Measurements from ENCODE around the gene ZC3H8.
"Not testable (repeated sequence)": the region's sequence is repeated elsewhere in the genome, so short reads cannot be mapped to it uniquely, and the experiment has no call there.

ZC3H8 gene

GRCh38 chr2:112254466-112255240 lies at the start of gene ZC3H8:
TSS of gene ZC3H8 (minus strand) at chr2:112255042. CDS start at chr2:112254981, 61 bp downstream.
- DNase-seq (ENCODE audit: low read depth in 2 of 2): peak; percentile 92 to 94

GRCh38 chr2:112304298-112304941 lies 49.6 kb upstream of the ZC3H8 start:
- no peak for DNase-seq (ENCODE audit: low read depth in 2 of 2)

- no peak for DNase-seq (ENCODE audit: low read depth in 2 of 2)
Measured at GRCh38 chr2:112301973-112302372, 47.1 kb upstream of the ZC3H8 start.

GRCh38 chr2:112301171-112301584 lies 46.3 kb upstream of the ZC3H8 start:
- no peak for DNase-seq (ENCODE audit: low read depth in 2 of 2)

- DNase-seq (ENCODE audit: low read depth in 2 of 2): no peak
Measured at GRCh38 chr2:112296407-112296806, 41.6 kb upstream of the ZC3H8 start.

- DNase-seq (ENCODE audit: low read depth in 2 of 2): no peak
Measured at GRCh38 chr2:112295407-112296078, 40.7 kb upstream of the ZC3H8 start.

- DNase-seq (ENCODE audit: low read depth in 2 of 2): no peak
Measured at GRCh38 chr2:112293636-112294401, 39.0 kb upstream of the ZC3H8 start.

GRCh38 chr2:112290648-112291047 lies 35.8 kb upstream of the ZC3H8 start:
- no peak for DNase-seq (ENCODE audit: low read depth in 2 of 2)

GRCh38 chr2:112290088-112290487 lies 35.2 kb upstream of the ZC3H8 start:
- no peak for DNase-seq (ENCODE audit: low read depth in 2 of 2)

- not testable (repeated sequence) for DNase-seq (ENCODE audit: low read depth in 2 of 2)
Measured at GRCh38 chr2:112283535-112283934, 28.7 kb upstream of the ZC3H8 start.

- DNase-seq (ENCODE audit: low read depth in 2 of 2): not testable (repeated sequence)
Measured at GRCh38 chr2:112282066-112282465, 27.2 kb upstream of the ZC3H8 start.

- no peak for DNase-seq (ENCODE audit: low read depth in 2 of 2)
Measured at GRCh38 chr2:112277596-112278220, 22.9 kb upstream of the ZC3H8 start.

- no peak for DNase-seq (ENCODE audit: low read depth in 2 of 2)
Measured at GRCh38 chr2:112276954-112277353, 22.1 kb upstream of the ZC3H8 start.

- DNase-seq (ENCODE audit: low read depth in 2 of 2): peak; percentile 65 to 70
Measured at GRCh38 chr2:112275887-112276773, 21.3 kb upstream of the ZC3H8 start.

GRCh38 chr2:112275311-112275886 lies 20.6 kb upstream of the ZC3H8 start, which contains the start of gene ZC3H6:
TSS of gene ZC3H6 (plus strand) at chr2:112275597. CDS start at chr2:112275995, 398 bp downstream.
- peak; percentile 99 to 100 for DNase-seq (ENCODE audit: low read depth in 2 of 2)

- DNase-seq (ENCODE audit: low read depth in 2 of 2): no peak
Measured at GRCh38 chr2:112273349-112273748, 18.5 kb upstream of the ZC3H8 start.

GRCh38 chr2:112272669-112273068 lies 17.8 kb upstream of the ZC3H8 start:
- no peak for DNase-seq (ENCODE audit: low read depth in 2 of 2)

- no peak for DNase-seq (ENCODE audit: low read depth in 2 of 2)
Measured at GRCh38 chr2:112268547-112268946, 13.7 kb upstream of the ZC3H8 start.

- no peak for DNase-seq (ENCODE audit: low read depth in 2 of 2)
Measured at GRCh38 chr2:112262876-112263275, 8.0 kb upstream of the ZC3H8 start.

- DNase-seq (ENCODE audit: low read depth in 2 of 2): no peak
Measured at GRCh38 chr2:112260295-112260625, 5.4 kb upstream of the ZC3H8 start.

Measured in stimulated activated CD8-positive, alpha-beta memory T cell treated with anti-CD3 and anti-CD28 coated beads, Interleukin-2, amount 100 ng/mL, for 1 hour (primary cell).